NCI-H510A (cell line): ENCODE measurements around the gene OR10AD1.
"Not testable (repeated sequence)": the region's sequence is repeated elsewhere in the genome, so short reads cannot be mapped to it uniquely, and the experiment has no call there.

Experiments
- DNase-seq: peaks from one replicate; lab custom pipeline; 2025; lab: John Stamatoyannopoulos, UW

OR10AD1 gene

DNA sequence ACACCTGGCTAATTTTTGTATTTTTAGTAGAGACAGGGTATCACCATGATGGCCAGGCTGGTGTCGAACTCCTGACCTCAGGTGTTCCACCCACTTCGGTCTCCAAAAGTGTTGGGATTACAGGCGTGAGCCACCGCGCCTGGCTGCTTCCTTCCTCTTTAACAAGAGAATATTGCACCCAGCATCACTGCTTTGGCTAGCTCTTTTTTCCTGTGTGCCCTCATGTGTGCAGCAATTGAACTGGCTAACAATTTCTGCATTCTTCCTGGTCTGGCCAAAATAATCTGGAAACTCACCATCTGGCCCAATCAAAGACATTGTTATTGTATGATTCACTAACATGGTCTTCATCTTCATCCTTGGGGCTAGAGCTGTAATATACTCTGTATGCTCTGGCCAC is 43.0 kb downstream of the OR10AD1 start:
- DNase-seq: no peak

DNA sequence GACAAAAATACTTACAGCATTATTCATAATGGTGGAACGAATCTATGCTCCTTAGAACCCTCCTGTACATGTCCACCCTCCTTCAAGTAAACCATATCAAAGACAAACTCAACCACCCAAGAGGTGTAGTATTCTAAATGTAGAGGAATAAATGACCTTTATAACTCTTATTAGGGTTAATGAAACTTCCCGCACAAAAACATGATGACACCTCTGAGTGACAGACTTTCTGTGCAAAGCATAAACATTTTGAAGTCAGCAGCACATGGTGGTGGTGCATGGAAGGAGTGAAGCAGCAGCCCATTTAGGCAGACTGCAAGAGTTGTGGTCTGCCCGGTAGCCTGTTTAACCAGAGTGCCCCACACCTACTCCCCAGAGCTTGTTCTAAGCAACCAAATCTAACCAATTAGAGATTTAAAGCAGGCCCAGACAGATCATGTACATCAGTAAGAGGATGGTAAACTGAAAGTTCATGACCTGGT is 45.2 kb downstream of the OR10AD1 start:
- DNase-seq: no peak

DNA sequence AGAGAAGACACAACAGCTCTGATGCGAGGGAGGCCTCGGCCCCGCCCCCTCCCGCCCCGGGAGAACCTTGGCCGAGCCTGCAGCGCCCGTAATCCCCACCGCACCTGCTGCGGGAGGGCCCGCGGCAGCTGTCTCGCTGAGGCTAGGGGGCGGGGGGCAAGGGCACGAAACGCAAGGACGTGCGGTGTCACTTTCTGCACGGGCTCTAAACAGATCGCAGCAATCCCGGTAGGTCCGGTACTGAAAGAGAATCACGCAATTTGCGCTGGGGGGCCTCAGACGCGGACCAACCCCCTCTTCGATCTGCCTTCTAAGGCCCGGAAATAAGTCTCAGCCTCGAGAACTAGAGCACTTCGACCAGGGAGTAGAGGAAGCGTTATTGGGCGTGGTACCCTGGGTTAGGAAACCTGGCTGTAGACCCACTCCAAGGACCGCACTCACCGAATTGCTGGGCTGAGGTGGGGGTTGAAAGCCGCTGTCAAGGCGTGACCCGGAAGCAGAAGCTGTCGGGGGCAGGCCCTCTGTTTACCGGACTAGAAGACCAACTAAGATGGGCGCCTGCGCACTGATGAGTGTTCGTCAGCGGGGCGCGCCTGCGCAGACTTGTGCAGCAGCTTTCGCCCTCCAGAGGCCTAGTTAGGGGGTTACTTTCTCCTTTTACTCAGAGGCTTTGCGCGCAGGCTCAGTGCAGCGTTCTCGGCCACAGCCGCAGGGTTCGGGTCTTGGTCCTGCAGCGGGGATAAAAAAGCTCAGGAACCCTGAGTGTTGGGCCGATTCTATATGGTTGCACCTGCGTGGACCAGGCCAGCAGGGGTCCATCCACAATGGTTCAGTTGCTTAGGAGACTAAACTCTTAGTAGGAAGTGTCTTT is 45.8 kb downstream of the OR10AD1 start, which contains the start of gene ASB8:
Gene ASB8 (minus strand): TSS at position 498 of the 871 bp plus-strand sequence. CDS start 4,019 bp downstream, outside the sequence.
- peak; percentile 94 for DNase-seq

DNA sequence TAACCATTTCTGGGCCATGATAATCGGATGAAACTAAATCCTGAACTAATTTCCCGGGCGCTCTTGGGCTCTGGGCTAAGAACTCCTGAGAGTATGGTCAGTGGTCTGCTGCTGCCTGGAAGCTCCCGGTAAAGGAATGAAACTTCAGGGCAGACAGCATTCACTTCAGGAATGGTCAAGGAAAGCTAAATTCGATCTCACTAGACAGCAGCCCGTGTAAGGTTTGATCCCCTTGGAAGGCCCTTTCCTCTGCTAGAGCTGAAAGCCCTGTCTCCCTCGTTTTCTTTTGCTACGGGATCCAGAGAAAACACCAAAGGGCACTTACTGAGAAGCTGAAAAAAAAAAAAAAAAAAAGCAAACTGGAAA is 46.5 kb downstream of the OR10AD1 start:
- DNase-seq: no peak

DNA sequence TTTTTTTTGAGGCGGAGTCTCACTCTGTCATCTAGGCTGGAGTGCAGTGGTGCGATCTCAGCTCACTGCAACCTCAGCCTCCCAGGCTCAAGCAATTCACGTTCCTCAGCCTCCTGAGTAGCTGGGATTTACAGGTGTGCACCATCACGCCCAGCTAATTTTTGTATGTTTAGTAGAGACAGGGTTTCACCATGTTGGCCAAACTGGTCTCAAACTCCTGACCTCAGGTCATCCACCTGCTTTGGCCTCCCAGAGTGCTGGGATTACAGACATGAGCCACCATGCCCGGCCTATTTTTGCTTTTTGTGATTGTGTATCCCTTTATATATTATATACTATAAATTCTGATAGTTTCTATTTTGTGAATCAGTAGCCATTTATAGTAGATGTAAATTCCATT is 47.3 kb downstream of the OR10AD1 start:
- not testable (repeated sequence) for DNase-seq
